K562 (cell line): Measurements from ENCODE around the gene CRLF1. TPM values are rescaled to one million over a fixed set of nuclear protein-coding genes. Genes with fewer than 3 reads are reported as not detected.

Experiments
- CEBPZ ChIP-seq: fragments of 150-350 bp; IDR thresholded peaks from 2 replicates; pipeline ENCODE4 v1.6.1; 2014; ENCODE audit warnings: low read depth, mild to moderate bottlenecking, low read length, borderline replicate concordance
- GMEB1 ChIP-seq: fragments of 250-450 bp; sonication (Bioruptor Pico); IDR thresholded peaks from 2 replicates; pipeline ENCODE4 v1.4.0; 2020; ENCODE audit warnings: mild to moderate bottlenecking
- HDAC2 ChIP-seq: fragments of 450-650 bp; IDR thresholded peaks from 2 replicates; pipeline ENCODE4 v1.6.1; 2016; ENCODE audit warnings: mild to moderate bottlenecking
- HMGXB4 ChIP-seq: sonication (generic); formaldehyde crosslinking; IDR thresholded peaks from 2 replicates; pipeline ENCODE4 v1.8.1; 2023; ENCODE audit warnings: mild to moderate bottlenecking, missing genetic modification reagents
- KAT8 ChIP-seq: fragments of 450-650 bp; IDR thresholded peaks from 2 replicates; pipeline ENCODE4 v1.6.1; 2016; ENCODE audit warnings: low read depth, mild to moderate bottlenecking
- PATZ1 ChIP-seq: fragments of 250-450 bp; sonication (Bioruptor Pico); IDR thresholded peaks from 2 replicates; pipeline ENCODE4 v1.5.0; 2020; ENCODE audit warnings: mild to moderate bottlenecking, borderline replicate concordance
- POLR2H ChIP-seq: IDR thresholded peaks from 2 replicates; pipeline ENCODE4 v1.6.1; 2016; ENCODE audit warnings: missing genetic modification characterization, low read depth, mild to moderate bottlenecking, control low read depth, missing compliant biosample characterization, moderate library complexity
- POLR3A ChIP-seq: IDR thresholded peaks from 2 replicates; pipeline ENCODE4 v1.6.1; 2011; ENCODE audit warnings: borderline replicate concordance, mild to moderate bottlenecking, moderate library complexity; ENCODE audit not compliant: insufficient read length, insufficient read depth; ENCODE audit errors: extremely low read depth
- RERE ChIP-seq: sonication (generic); formaldehyde crosslinking; IDR thresholded peaks from 2 replicates; pipeline ENCODE4 v1.8.0; 2023; ENCODE audit warnings: missing genetic modification reagents, mild to moderate bottlenecking, borderline replicate concordance
- SIRT6 ChIP-seq: IDR thresholded peaks from one replicate; pipeline ENCODE4 v1.6.1; 2012; ENCODE audit warnings: low read depth, mild to moderate bottlenecking, control low read depth, inconsistent platforms, low read length, moderate library complexity
- ZNF830 ChIP-seq: fragments of 250-450 bp; sonication (Bioruptor Pico); IDR thresholded peaks from 2 replicates; pipeline ENCODE4 v1.5.0; 2021; ENCODE audit warnings: mild to moderate bottlenecking
- polyA plus RNA-seq, 8 experiments: library from polyadenylated mRNA; depleted of rRNA in 4 of 8; stranded (reverse) in 5 of 8; unstranded in 3 of 8; fragments of >200 nt; fragmentation: Nextera tagmentation in 2 of 8; fragmentation: Illumina TruSeq in 1 of 8; extraction: Ambion mirVana in 2 of 8; extraction: Trizol in 1 of 8; gene quantifications; 2 replicates each; pipeline versions ENCODE4 v1.2.1 to v1.2.3, GENCODE V29; 2011 to 2014; ENCODE audit warnings: inconsistent platforms in 1 of 8, missing spikeins in 1 of 8
- total RNA-seq, 7 experiments: library from RNA; depleted of rRNA in 6 of 7; stranded (reverse); fragments of >200 nt in 6 of 7; fragmentation: Illumina TruSeq in 2 of 7; extraction: Trizol in 2 of 7; gene quantifications; 2 replicates each; pipeline versions ENCODE4 v1.2.1 to v1.2.3, GENCODE V29; 2011 to 2021; ENCODE audit warnings: low replicate concordance in 1 of 7

The CRLF1 gene
- total and polyA plus RNA-seq, 9 of the 15 experiments (the other 6 are each of a cell fraction or from before 2014, with no cell fraction given): 0.85 to 3.6 (median 1.7) TPM

- TF ChIP-seq RERE (no peak), ZNF830 (no peak), KAT8 (no peak), SIRT6 (no peak), PATZ1 (CRISPR knock-in tag) (no peak), POLR3A (no peak), HDAC2 (no peak), HMGXB4 (CRISPR knock-in tag) (0 out of 2 replicates have a peak, but pooled peaks have one; percentile 47), POLR2H (tag) (no peak), CEBPZ (no peak), GMEB1 (CRISPR knock-in tag) (no peak)
Observed at GRCh38 chr19:18594096-18594823, 12.3 kb downstream of the CRLF1 start (continued).
